GM12878 (cell line): Measurements from ENCODE around the gene NIFK. TPM values are rescaled to one million over a fixed set of nuclear protein-coding genes. Genes with fewer than 3 reads are reported as not detected.
A peak's percentile ranks its signal among the peaks of the same experiment; 100 is the strongest.

Experiments used
- BRCA1 ChIP-seq: IDR thresholded peaks from 2 replicates; pipeline ENCODE4 v1.6.1; 2011; ENCODE audit warnings: low read depth, low read length, improper control_type of control experiment
- CHD1 ChIP-seq: IDR thresholded peaks from 2 replicates; pipeline ENCODE4 v1.6.1; 2012; ENCODE audit warnings: low read depth, low read length, improper control_type of control experiment
- CHD2 ChIP-seq: IDR thresholded peaks from 2 replicates; pipeline ENCODE4 v1.6.1; 2011; ENCODE audit warnings: low read depth, low read length, improper control_type of control experiment, borderline replicate concordance
- CTCF ChIP-seq, 3 experiments: IDR thresholded peaks in 2 of 3; conservative IDR thresholded peaks in 1 of 3; 2 replicates each; pipeline ENCODE4 v1.5.1; 2011; ENCODE audit warnings: low read depth in 3 of 3, low read length in 3 of 3, mild to moderate bottlenecking in 3 of 3, control low read depth in 2 of 3, moderate library complexity in 2 of 3, inconsistent platforms in 1 of 3, mixed read lengths in 1 of 3; ENCODE audit not compliant: control insufficient read depth in 2 of 3, insufficient read depth in 1 of 3; ENCODE audit errors: extremely low read depth in 1 of 3
- EED ChIP-seq: sonication (generic); IDR thresholded peaks from 2 replicates; pipeline ENCODE4 v1.6.1; 2016; ENCODE audit warnings: antibody characterized with exemption, low read depth
- EZH2 ChIP-seq: IDR thresholded peaks from 2 replicates; pipeline ENCODE4 v1.6.1; 2012; ENCODE audit warnings: low read depth, mild to moderate bottlenecking, control low read depth, inconsistent platforms, low read length, borderline replicate concordance; ENCODE audit not compliant: control insufficient read depth
- FOXM1 ChIP-seq: IDR thresholded peaks from 2 replicates; pipeline ENCODE4 v1.6.1; 2012; ENCODE audit warnings: low read depth, mild to moderate bottlenecking, inconsistent platforms, low read length, moderate library complexity
- GABPA ChIP-seq: IDR thresholded peaks from 2 replicates; pipeline ENCODE4 v1.6.1; 2014; ENCODE audit warnings: antibody characterized with exemption, low read depth, mild to moderate bottlenecking, inconsistent platforms
- IKZF1 ChIP-seq: fragments of 450-650 bp; conservative IDR thresholded peaks from 2 replicates; pipeline ENCODE4 v1.6.1; 2017; ENCODE audit warnings: antibody characterized with exemption, mild to moderate bottlenecking
- IRF5 ChIP-seq: fragments of 450-650 bp; IDR thresholded peaks from 2 replicates; pipeline ENCODE4 v1.6.1; 2017; ENCODE audit warnings: borderline replicate concordance
- JUNB ChIP-seq: IDR thresholded peaks from 2 replicates; pipeline ENCODE4 v1.6.1; 2016; ENCODE audit warnings: antibody characterized with exemption, mild to moderate bottlenecking
- MYB ChIP-seq: fragments of 150-350 bp; IDR thresholded peaks from 2 replicates; pipeline ENCODE4 v1.6.1; 2014; ENCODE audit warnings: mild to moderate bottlenecking, low read depth, low read length, borderline replicate concordance
- MYC ChIP-seq: IDR thresholded peaks from 2 replicates; pipeline ENCODE4 v1.6.1; 2011; ENCODE audit warnings: mild to moderate bottlenecking, low read length, moderate library complexity, inconsistent platforms; ENCODE audit not compliant: insufficient read depth, insufficient replicate concordance, insufficient read length, severe bottlenecking
- NFYB ChIP-seq: IDR thresholded peaks from 2 replicates; pipeline ENCODE4 v1.6.1; 2011; ENCODE audit warnings: low read depth, mild to moderate bottlenecking, low read length, improper control_type of control experiment, moderate library complexity; ENCODE audit not compliant: insufficient read depth
- POLR2AphosphoS2 ChIP-seq: IDR thresholded peaks from 2 replicates; pipeline ENCODE4 v1.6.1; 2011; ENCODE audit warnings: low read depth, mild to moderate bottlenecking, low read length, improper control_type of control experiment, moderate library complexity
- REST ChIP-seq: IDR thresholded peaks from 2 replicates; pipeline ENCODE4 v1.6.1; 2012; ENCODE audit warnings: mild to moderate bottlenecking, low read depth, low read length
- RFX5 ChIP-seq: IDR thresholded peaks from 2 replicates; pipeline ENCODE4 v1.6.1; 2011; ENCODE audit warnings: low read depth, low read length, improper control_type of control experiment
- RUNX3 ChIP-seq: IDR thresholded peaks from 2 replicates; pipeline ENCODE4 v1.6.1; 2012; ENCODE audit warnings: low read length, inconsistent platforms
- SMAD5 ChIP-seq: IDR thresholded peaks from 2 replicates; pipeline ENCODE4 v1.6.1; 2016; ENCODE audit warnings: antibody characterized with exemption, low read depth
- USF1 ChIP-seq: IDR thresholded peaks from 2 replicates; pipeline ENCODE4 v1.6.1; 2011; ENCODE audit warnings: borderline replicate concordance, low read depth, mild to moderate bottlenecking, moderate library complexity, mixed read lengths, low read length; ENCODE audit not compliant: insufficient read depth; ENCODE audit errors: extremely low read length
- ZNF207 ChIP-seq: fragments of 450-650 bp; IDR thresholded peaks from 2 replicates; pipeline ENCODE4 v1.6.1; 2014; ENCODE audit warnings: antibody characterized with exemption, mild to moderate bottlenecking, borderline replicate concordance
- ZNF24 ChIP-seq: fragments of 450-650 bp; IDR thresholded peaks from 2 replicates; pipeline ENCODE4 v1.6.1; 2017; ENCODE audit warnings: antibody characterized with exemption, mild to moderate bottlenecking
- polyA plus RNA-seq, 11 experiments: library from polyadenylated mRNA; depleted of rRNA in 4 of 11; unstranded in 6 of 11; stranded (reverse) in 5 of 11; fragments of >200 nt; fragmentation: Nextera tagmentation in 4 of 11; fragmentation: Illumina TruSeq in 1 of 11; extraction: Ambion mirVana in 4 of 11; extraction: Trizol in 1 of 11; gene quantifications; 1 replicate in 1 of 11; 2 replicates in 10 of 11; pipeline versions ENCODE4 v1.2.1 to v1.2.3, GENCODE V29; 2011 to 2016; ENCODE audit warnings: inconsistent platforms in 2 of 11, missing spikeins in 2 of 11, low read depth in 1 of 11
- total RNA-seq, 4 experiments: library from RNA; depleted of rRNA in 3 of 4; stranded (reverse); fragments of >200 nt in 3 of 4; fragmentation: Illumina TruSeq in 1 of 4; extraction: Trizol in 1 of 4; gene quantifications; 2 replicates each; pipeline versions ENCODE4 v1.2.1 to v1.2.3, GENCODE V29; 2013 to 2021

Gene NIFK
- total and polyA plus RNA-seq, 10 of the 15 experiments (the other 5 are each of a cell fraction or from before 2014, with no cell fraction given), result 47.2 to 286 (median 157) TPM

GRCh38 chr2:121736462-121737336 is at the start of gene NIFK (continued):
- TF ChIP-seq POLR2AphosphoS2 (0 out of 2 replicates have a peak, but pooled peaks have one; percentile 69), CTCF (IDR thresholded peaks at IDR 0.05 in 2 of 3, conservative IDR thresholded peaks at IDR 0.05 in 1 of 3; ENCODE audit: control insufficient read depth in 2 of 3, extremely low read depth in 1 of 3, insufficient read depth in 1 of 3, low read depth in 3 of 3, low read length in 3 of 3) (no peak), EED (no peak), ZNF207 (peak; percentile 70; the same call in 1 of the 2 replicates), IKZF1 (no peak; the same call in 1 of the 2 replicates), FOXM1 (no peak), CHD1 (no peak), NFYB (no peak), BRCA1 (no peak), SMAD5 (peak; percentile 50; the same call in 1 of the 2 replicates), ZNF24 (no peak), MYC (peak; percentile 85), CHD2 (0 out of 2 replicates have a peak, but pooled peaks have one; percentile 33), GABPA (peak; percentile 86), JUNB (no peak), REST (no peak), RFX5 (peak; percentile 51; the same call in 1 of the 2 replicates), USF1 (peak; percentile 4), IRF5 (no peak), RUNX3 (peak; percentile 45; the same call in 1 of the 2 replicates), EZH2 (no peak), MYB (no peak)
